ENCODE data around the gene FBXO22.
A peak's percentile ranks its signal among the peaks of the same experiment; 100 is the strongest.
"Not testable (repeated sequence)": the region's sequence is repeated elsewhere in the genome, so short reads cannot be mapped to it uniquely, and the experiment has no call there.

Gene FBXO22

GRCh38 chr15:75928680-75929608, 25.3 kb downstream of the FBXO22 start:
- DNase-seq, result no peak
- Mint-ChIP-seq H3K27me3 (no peaks in the 10 kb centered on the region), H3K4me1 (peaks cover 30 to 41% of the 10 kb centered on the region in 2 donors), H3K36me3 (peaks cover 38 to 64% of the 10 kb centered on the region in 2 donors), H3K4me3 (no peak overlapping the region), H3K9me3 (no peaks in the 10 kb centered on the region), H3K27ac (no peak overlapping the region)
- no peak for ATAC-seq (replicated peaks)

GRCh38 chr15:75929799-75930565, 26.3 kb downstream of the FBXO22 start:
- Mint-ChIP-seq H3K4me3 (no peak overlapping the region), H3K36me3 (peaks cover 39 to 62% of the 10 kb centered on the region in 2 donors), H3K27me3 (no peaks in the 10 kb centered on the region), H3K9me3 (no peaks in the 10 kb centered on the region), H3K4me1 (peaks cover 23 to 31% of the 10 kb centered on the region in 2 donors), H3K27ac (no peak overlapping the region)
- ATAC-seq (replicated peaks) (no peak), DNase-seq (no peak)

GRCh38 chr15:75930866-75931265, 27.2 kb downstream of the FBXO22 start:
- H3K36me3 Mint-ChIP-seq, result peaks cover 34 to 56% of the 10 kb centered on the region in 2 donors
- no peak overlapping the region for H3K27ac Mint-ChIP-seq
- H3K27me3 Mint-ChIP-seq, result no peaks in the 10 kb centered on the region
- no peak for ATAC-seq (replicated peaks)
- no peak for DNase-seq
- no peaks in the 10 kb centered on the region for H3K9me3 Mint-ChIP-seq
- H3K4me1 Mint-ChIP-seq, result peaks cover 20 to 24% of the 10 kb centered on the region in 2 donors
- H3K4me3 Mint-ChIP-seq, result no peak overlapping the region

- no peak for ATAC-seq (replicated peaks)
- DNase-seq, result no peak
- no peak overlapping the region for H3K4me3 Mint-ChIP-seq
- H3K27me3 Mint-ChIP-seq, result peaks cover 4 to 8% of the 10 kb centered on the region in 2 donors
- H3K4me1 Mint-ChIP-seq, result peaks cover 0 to 3% of the 10 kb centered on the region in 2 donors
- peaks cover 2 to 7% of the 10 kb centered on the region in 2 donors for H3K9me3 Mint-ChIP-seq
- peaks cover 12 to 24% of the 10 kb centered on the region in 2 donors for H3K36me3 Mint-ChIP-seq
- no peak overlapping the region for H3K27ac Mint-ChIP-seq
These were observed 38.8 kb downstream of the FBXO22 start for GRCh38 chr15:75942464-75942863.

GRCh38 chr15:75943246-75943645, 39.6 kb downstream of the FBXO22 start:
- ATAC-seq (replicated peaks), result no peak
- Mint-ChIP-seq H3K9me3 (peaks cover 2 to 7% of the 10 kb centered on the region in 2 donors), H3K27ac (no peak overlapping the region), H3K27me3 (peaks cover 8 to 10% of the 10 kb centered on the region in 2 donors), H3K36me3 (peaks cover 6 to 16% of the 10 kb centered on the region in 2 donors), H3K4me1 (peaks cover 0 to 3% of the 10 kb centered on the region in 2 donors), H3K4me3 (no peak overlapping the region)
- DNase-seq, result no peak

GRCh38 chr15:75943713-75944215, 40.1 kb downstream of the FBXO22 start:
- H3K4me3 Mint-ChIP-seq, result no peak overlapping the region
- DNase-seq (no peak), ATAC-seq (replicated peaks) (no peak)
- peaks cover 1 to 11% of the 10 kb centered on the region in 2 donors for H3K36me3 Mint-ChIP-seq
- peaks cover 2 to 7% of the 10 kb centered on the region in 2 donors for H3K9me3 Mint-ChIP-seq
- H3K4me1 Mint-ChIP-seq, result peaks cover 0 to 3% of the 10 kb centered on the region in 2 donors
- H3K27ac Mint-ChIP-seq, result no peak overlapping the region
- H3K27me3 Mint-ChIP-seq, result peaks cover 8 to 10% of the 10 kb centered on the region in 2 donors

GRCh38 chr15:75945953-75946352, 42.3 kb downstream of the FBXO22 start:
- Mint-ChIP-seq H3K4me1 (peaks cover 0 to 3% of the 10 kb centered on the region in 2 donors), H3K27ac (no peak overlapping the region), H3K27me3 (peaks cover 8 to 10% of the 10 kb centered on the region in 2 donors), H3K9me3 (peaks cover 2 to 4% of the 10 kb centered on the region in 2 donors), H3K36me3 (no peaks in the 10 kb centered on the region), H3K4me3 (no peak overlapping the region)
- ATAC-seq (replicated peaks), result peak in 1 of 2 donors; percentile 50
- DNase-seq, result no peak

- ATAC-seq (replicated peaks), result no peak
These were observed 43.4 kb downstream of the FBXO22 start for GRCh38 chr15:75947092-75947491.

GRCh38 chr15:75948761-75949296, 45.2 kb downstream of the FBXO22 start:
- Mint-ChIP-seq H3K27me3 (peaks cover 8 to 21% of the 10 kb centered on the region in 2 donors), H3K4me3 (no peak overlapping the region), H3K4me1 (peaks cover 0 to under 1% of the 10 kb centered on the region in 2 donors), H3K9me3 (peaks cover 2 to 4% of the 10 kb centered on the region in 2 donors), H3K36me3 (no peaks in the 10 kb centered on the region), H3K27ac (no peak overlapping the region)
- ATAC-seq (replicated peaks) (no peak), DNase-seq (no peak)

More at GRCh38 chr15:75947092-75947491, 43.4 kb downstream of the FBXO22 start:
- no peak for DNase-seq
- Mint-ChIP-seq H3K9me3 (peaks cover 2 to 4% of the 10 kb centered on the region in 2 donors), H3K4me1 (peaks cover 0 to 3% of the 10 kb centered on the region in 2 donors), H3K4me3 (no peak overlapping the region), H3K27me3 (peaks cover 8 to 14% of the 10 kb centered on the region in 2 donors), H3K27ac (no peak overlapping the region), H3K36me3 (no peaks in the 10 kb centered on the region)

GRCh38 chr15:75952525-75952924, 48.8 kb downstream of the FBXO22 start:
- peaks cover 8 to 33% of the 10 kb centered on the region in 2 donors for H3K27me3 Mint-ChIP-seq
- ATAC-seq (replicated peaks) (no peak), DNase-seq (no peak)
- no peaks in the 10 kb centered on the region for H3K36me3 Mint-ChIP-seq
- no peak overlapping the region for H3K27ac Mint-ChIP-seq
- H3K4me1 Mint-ChIP-seq, result no peaks in the 10 kb centered on the region
- H3K9me3 Mint-ChIP-seq, result no peaks in the 10 kb centered on the region
- H3K4me3 Mint-ChIP-seq, result no peak overlapping the region

GRCh38 chr15:75955720-75956119, 52.0 kb downstream of the FBXO22 start:
- Mint-ChIP-seq H3K27me3 (peaks cover 14 to 28% of the 10 kb centered on the region in 2 donors), H3K4me3 (no peak overlapping the region), H3K36me3 (no peaks in the 10 kb centered on the region), H3K4me1 (no peaks in the 10 kb centered on the region), H3K27ac (no peak overlapping the region), H3K9me3 (no peaks in the 10 kb centered on the region)
- ATAC-seq (replicated peaks) (no peak), DNase-seq (no peak)

- DNase-seq (no peak), ATAC-seq (replicated peaks) (no peak)
- no peak overlapping the region for H3K4me3 Mint-ChIP-seq
- H3K27me3 Mint-ChIP-seq, result peaks cover 0 to 12% of the 10 kb centered on the region in 2 donors
- H3K27ac Mint-ChIP-seq, result no peak overlapping the region
- peaks cover 0 to 4% of the 10 kb centered on the region in 2 donors for H3K36me3 Mint-ChIP-seq
- H3K4me1 Mint-ChIP-seq, result no peaks in the 10 kb centered on the region
- H3K9me3 Mint-ChIP-seq, result peaks cover 0 to 4% of the 10 kb centered on the region in 2 donors
These were observed 57.7 kb downstream of the FBXO22 start for GRCh38 chr15:75961331-75961730.

GRCh38 chr15:75966073-75966472, 62.4 kb downstream of the FBXO22 start:
- Mint-ChIP-seq H3K4me1 (no peaks in the 10 kb centered on the region), H3K36me3 (peaks cover 0 to 4% of the 10 kb centered on the region in 2 donors), H3K27me3 (peaks cover 0 to 4% of the 10 kb centered on the region in 2 donors), H3K27ac (no peak overlapping the region), H3K4me3 (no peak overlapping the region), H3K9me3 (peaks cover 0 to 4% of the 10 kb centered on the region in 2 donors)
- DNase-seq (no peak), ATAC-seq (replicated peaks) (no peak)

- not testable (repeated sequence) for H3K4me3 Mint-ChIP-seq; H3K4me1 Mint-ChIP-seq; H3K9me3 Mint-ChIP-seq; DNase-seq; ATAC-seq (replicated peaks); H3K36me3 Mint-ChIP-seq; H3K27ac Mint-ChIP-seq
- H3K27me3 Mint-ChIP-seq, result peaks cover 23 to 26% of the 10 kb centered on the region in 2 donors
These were observed 73.1 kb downstream of the FBXO22 start for GRCh38 chr15:75976766-75977165.

All from stimulated activated naive B cell treated with anti-CD40 and anti-IgM and Interleukin-4, amounts not matched to agents 10 μg/mL and 1 μg/mL and 100 μg/mL, for 72 hours (primary cell).